ENCODE measurements around the gene MRPL42.
A peak's percentile ranks its signal among the peaks of the same experiment; 100 is the strongest.
"Not testable (repeated sequence)": the region's sequence is repeated elsewhere in the genome, so short reads cannot be mapped to it uniquely, and the experiment has no call there.

The MRPL42 gene

DNA sequence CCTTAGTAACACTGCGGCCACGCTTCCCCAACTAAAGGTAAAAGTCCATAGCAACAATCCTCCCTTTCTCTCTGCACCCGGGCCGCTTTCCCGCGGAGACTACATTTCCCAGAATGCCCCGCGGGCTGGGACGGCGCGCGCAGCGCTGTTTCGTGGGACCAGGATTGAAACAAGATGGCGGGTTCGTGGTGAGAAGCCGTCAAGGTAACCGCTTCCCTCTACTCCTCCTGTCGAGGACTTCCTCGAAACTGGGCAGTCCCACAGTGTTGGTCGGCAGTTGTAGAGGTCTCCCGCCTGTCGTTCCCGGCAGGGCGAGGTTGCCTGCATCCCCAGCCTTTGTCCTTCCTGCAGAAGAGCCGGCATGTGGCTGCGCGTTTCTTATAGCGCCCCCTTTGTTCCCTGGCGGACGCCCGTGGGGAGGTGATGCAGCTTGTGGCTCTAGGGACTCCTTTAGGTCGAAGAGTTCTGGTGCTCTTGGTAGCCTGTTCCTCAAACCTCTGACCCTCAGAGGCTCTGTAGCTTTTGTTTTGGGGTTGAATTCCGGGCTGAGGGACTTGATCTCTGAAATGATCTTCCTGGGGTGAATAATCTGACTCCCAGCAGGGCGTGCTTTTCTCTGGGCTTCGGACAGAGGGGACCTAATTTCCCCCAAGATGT, at the start of gene MRPL42:
Gene MRPL42, plus strand, starts transcription at position 164 of the 657 bp plus-strand sequence. CDS start 1,772 bp downstream, outside the sequence.
- peak; percentile 88 for DNase-seq (ENCODE audit: low read depth)

DNA sequence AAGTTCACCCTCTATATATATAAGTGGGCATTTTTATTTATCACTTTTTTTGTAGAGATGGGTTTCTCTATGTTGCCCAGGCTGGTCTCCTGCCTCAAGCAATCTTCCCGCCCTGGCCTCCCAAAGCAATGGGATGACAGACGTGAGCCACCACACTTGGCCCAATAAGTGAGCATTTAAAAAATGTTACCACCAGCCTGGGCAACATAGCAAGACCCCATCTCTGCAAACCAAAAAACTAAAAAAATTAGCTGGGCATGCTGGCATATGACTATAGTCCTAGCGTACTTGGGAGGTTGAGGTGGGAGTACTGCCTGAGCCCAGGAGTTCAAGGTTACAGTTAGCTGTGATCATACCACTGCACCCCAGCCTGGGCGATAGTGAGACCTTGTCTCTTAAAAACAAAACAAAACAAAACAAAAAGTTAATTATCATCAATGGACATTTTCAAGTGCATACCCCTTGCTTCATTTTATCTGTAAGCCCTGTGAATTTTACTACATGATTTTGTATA, 49.3 kb upstream of the MRPL42 start:
- no peak for DNase-seq (ENCODE audit: low read depth)

DNA sequence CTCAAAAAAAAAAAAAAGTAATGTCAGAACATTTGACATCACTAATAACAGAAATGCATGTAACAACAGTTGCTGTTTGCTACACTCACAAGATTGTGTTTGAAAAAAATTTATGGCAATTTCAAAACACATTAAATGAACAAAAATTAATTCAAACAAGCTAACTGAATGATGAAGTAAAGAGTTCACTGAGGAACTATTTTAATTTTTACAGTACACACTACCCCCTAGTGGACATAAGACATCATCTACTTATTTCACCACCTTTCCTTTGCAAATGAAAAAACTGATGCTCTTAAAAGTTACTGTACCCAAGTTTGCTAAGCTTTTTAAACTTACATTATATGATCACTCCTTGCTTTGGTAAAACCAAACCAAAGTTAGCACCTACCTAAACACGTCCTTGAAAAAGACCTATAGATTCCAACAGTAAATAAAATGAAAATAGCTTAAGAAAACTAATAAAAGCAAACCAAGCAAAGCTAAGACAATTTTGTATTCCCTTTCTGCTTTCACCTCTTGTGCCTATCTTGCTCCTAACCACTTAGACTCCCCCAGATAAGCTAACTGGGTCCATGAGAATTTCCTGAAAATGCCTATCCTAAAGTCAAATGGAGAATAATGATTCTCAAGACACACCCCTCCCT, 47.8 kb upstream of the MRPL42 start:
- DNase-seq (ENCODE audit: low read depth), result no peak

DNA sequence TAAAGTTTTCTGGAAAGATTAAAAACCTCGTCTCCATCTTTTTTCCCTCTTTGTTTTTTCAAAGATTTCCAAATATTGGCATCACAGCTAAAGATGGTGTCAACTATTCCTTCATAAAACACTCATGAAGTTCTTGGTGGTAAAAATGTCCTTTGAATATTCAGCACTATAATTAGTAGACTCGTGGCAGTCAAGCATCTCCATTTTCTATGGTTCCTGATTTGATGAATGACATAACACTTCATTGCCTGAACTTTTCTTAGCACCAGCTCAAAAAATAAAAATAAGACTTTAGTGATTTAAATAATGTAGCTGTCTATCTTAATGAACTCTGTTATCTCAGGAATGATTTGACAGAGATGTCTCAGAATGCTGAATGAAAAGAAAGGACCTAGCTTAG, 45.3 kb upstream of the MRPL42 start:
- no peak for DNase-seq (ENCODE audit: low read depth)

DNA sequence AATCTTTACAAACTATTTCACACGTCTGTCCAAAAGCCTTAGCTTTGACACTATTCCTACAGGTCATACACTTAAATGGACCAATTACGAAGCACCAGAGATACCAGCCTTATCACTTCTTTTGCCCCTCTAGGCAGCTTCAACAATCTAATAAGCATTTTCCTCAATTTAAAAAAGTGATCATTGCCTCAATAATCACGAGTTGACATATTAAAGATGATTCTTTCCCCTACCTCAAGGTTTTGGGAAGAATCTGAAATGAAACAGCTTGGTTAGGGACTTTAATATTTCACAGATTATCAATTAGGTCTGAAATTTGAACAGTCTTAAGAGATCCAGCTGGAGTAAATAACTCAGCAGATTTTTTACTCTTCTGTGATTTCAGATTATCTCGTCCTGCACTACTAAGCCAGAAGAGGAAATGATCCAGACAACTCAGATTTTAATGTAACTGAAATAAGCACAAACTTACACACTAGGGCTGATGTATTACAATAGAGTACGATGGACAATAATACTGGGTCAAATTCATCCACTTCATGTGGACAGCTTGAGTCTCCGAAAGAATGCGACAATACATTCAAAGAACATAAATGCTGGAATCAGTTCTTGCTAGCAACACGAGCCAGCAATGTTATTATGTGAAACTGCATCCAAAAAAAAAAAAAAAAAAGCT, 41.4 kb upstream of the MRPL42 start:
- no peak for DNase-seq (ENCODE audit: low read depth)

DNA sequence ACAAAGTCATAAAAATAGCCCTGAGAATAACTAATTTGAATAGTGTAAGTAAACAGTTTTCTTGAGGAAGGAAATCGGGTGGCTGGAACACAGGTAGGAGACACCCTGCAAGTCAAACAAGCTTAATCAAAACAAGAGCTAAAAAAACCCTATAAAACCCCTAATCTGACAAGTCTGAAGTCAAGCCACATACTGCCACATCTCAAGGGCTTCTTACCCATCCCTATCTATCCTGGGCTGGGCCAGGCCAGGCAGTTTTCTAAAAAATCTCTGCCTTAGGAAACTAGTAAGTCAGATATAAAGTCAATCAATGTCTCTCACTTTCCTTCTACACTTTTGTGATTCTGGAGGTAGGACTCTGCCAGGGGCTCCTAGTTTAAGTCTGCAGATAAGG, 40.9 kb upstream of the MRPL42 start:
- DNase-seq (ENCODE audit: low read depth), result no peak

DNA sequence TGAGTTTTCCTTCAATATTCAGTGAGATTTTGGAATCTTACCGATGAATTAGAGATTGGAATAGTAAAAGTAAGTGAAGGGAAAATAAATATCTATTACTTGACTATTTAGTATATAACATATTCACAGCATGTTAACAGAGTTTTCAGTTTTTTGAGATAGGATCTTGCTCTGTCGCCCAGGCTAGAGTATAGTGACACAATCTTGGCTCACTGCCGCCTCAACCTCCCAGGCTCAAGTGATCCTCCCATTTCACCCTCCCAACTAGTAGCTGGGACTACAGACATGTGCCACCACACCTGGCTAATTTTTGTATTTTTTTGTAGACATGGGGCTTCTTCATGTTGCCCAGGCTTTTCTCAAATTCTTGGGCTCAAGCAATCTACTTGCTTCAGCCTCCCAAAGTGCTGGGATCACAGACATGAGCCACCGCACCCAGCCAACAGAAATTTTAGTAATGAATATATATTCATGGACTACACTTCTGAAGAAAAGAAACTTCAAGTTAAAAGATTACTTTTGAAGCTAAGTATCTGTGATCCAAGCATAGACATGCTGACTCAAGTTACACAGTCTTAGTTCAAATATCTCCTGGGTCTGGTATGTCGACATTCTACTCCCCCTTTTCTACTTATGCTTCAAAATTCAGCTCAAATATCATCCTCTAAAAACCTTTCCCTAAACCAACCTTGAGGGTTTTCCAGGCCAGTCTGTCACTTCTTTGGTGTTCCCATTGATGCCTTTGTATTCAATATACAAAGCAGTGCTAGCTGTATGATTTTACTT, 39.3 kb upstream of the MRPL42 start:
- no peak for DNase-seq (ENCODE audit: low read depth)

DNA sequence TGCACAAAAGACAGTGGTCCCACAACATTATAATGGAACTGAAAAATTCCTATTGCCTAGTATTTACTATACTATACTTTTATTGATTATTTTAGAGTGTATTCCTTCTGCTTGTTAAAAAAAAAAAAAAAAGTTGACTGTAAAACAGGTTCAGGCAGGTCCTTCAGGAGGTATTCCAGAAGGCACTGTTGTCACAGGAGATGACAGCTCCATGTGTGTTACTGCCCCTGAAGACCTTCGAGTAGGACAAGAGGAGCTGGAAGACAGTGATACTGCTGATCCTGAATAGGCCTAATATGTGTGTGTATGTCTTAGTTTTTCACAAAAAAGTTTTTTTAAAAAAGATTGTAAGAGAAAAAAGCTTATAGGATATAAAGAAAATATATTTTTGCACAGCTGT, 37.9 kb upstream of the MRPL42 start:
- no peak for DNase-seq (ENCODE audit: low read depth)

DNA sequence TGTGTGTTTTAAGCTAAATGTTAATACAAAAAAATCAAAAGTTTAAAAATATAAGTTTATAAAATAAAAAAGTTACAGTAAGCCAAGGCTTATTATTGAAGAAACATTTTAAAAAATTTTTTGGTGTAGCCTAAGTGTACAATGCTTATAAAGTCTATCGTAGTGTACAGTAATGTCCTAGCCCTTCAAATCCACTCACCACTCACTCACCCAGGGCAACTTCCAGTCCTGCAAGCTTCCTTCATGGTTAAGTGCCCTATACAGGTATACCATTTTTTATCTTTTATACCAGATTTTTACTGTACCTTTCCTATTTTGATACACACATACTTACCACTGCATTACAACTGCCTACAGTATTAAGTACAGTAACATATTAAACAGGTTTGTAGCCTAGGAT, 37.5 kb upstream of the MRPL42 start:
- DNase-seq (ENCODE audit: low read depth), result no peak

DNA sequence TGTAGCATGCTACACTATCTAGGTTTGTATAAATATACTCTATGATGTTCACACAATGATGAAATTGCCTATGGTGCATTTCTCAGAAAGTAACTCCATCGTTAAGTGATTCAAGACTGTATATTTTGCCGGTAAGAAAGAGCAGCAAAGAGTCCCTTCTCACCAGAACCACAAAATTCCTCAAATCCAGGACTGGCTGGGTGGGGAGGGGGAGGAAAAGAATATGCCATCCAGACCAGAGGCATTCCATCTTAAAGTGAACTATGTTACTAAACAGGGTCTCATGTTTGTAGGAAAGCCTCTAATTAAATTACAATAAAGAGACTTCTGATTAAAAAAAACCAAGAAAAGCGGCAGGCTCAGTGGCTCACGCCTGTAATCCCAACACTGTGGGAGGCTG, 37.0 kb upstream of the MRPL42 start:
- no peak for DNase-seq (ENCODE audit: low read depth)

DNA sequence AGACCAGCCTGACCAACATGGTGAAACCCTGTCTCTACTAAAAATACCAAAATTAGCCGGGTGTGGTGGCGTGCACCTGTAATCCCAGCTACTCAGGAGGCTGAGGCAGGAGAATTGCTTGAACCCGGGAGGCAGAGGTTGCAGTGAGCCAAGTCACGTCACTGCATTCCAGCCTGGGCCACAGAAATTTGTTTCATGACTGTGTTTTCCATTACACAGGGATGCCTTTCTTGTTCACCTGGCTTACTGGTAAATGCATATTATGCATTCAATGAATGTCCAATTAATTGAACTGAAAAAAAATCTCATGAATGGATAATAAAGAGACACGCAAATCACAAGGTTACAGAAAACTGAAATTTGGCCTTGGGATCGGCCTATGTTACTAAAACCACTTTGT, 35.3 kb upstream of the MRPL42 start:
- DNase-seq (ENCODE audit: low read depth), result not testable (repeated sequence)

DNA sequence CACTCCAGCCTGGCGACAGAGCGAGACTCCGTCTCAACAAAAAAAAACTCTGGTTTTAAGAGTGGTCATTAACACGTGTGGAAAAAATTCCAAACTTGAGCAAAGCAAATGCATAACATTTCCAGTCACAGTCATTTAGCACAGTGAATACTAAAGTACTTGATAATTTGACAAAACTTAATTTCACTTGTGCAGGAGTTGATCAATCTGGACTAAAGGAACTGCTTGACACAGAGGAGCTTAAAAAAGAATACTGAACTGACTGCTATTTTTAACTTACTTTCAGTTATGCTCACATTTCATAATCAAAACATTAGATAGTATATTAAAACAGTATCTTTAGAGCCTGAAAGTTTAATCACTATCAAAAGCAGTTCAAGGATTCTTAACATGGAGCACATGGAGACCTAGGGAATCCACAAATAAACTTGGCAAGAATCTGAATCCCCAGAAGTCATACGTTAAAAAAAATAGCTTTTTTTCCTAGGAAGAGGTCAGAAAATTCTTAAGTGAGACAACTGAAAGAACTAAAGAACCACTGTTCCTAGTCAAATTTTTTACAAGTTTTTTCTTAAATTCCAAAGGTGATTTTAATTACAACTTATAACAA, 33.0 kb upstream of the MRPL42 start:
- DNase-seq (ENCODE audit: low read depth), result no peak

DNA sequence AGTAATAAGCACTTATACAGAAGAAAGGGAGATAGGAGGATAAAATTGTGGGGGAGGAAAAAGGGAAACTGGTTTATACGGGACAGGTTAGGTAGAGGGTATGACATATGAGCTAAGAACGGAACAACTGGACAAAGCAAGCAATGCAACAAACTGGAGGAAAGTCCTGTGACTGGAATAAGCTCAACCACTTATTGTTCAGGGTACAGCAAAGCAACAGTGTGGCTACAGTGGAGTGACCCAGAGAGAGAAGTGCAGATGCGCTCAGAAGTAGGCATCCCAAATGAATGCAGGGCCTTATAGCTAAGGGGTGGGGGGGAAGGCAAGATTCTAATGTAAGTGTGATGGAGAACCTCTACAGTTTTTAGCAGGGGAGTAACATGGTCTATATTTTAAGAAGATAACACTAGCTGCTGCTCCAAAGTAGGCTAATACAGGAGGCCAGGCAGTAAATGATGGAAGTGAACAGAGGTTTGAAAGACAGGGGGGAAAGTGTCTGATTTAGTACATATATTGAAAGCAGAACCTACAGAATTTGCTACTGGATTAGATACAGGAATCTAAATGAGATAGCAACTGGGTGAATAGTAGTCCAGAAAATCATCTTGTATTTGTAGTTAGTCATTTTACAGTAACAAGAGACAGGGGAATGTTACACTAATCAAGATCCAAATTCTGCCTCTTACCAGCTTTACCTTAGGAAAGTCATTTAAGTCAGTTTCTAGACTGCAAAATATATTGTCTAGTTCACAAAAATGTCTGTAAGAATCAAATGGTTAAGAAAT, 28.9 kb upstream of the MRPL42 start:
- DNase-seq (ENCODE audit: low read depth), result no peak

DNA sequence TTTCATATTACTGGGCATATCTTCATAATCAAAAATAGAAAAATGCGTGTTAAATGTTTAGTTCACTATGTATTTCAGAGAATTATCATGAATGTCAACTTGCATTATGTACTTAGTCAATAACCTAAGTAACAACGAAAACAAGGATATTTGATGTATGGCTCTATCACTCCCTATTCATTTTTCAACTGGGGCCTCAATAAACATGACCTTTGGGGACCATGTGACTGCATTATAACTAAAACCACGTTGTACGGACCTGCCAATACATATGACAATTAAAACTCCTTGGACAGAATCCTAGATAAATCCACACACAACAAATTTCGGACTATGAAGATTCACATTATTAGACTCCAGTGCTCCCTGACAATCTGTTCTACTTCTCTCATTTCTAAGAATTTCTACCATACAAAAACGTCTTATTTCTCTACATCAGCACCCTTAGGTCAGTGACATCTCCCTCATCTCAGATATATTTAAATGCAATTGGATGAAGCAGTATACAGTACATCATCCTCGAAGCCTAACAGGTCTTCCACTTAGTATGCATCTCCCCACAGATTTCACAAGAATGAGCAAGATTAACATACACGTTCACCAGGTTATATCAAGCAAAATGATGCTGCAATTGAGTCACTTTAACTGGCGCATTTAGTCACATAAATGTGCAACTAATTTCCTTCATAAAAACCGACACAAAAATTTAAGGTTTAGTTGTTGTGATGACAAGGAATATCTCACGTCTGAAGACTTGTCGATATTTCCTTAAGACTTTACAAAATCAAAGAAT, 27.1 kb upstream of the MRPL42 start:
- DNase-seq (ENCODE audit: low read depth), result no peak

DNA sequence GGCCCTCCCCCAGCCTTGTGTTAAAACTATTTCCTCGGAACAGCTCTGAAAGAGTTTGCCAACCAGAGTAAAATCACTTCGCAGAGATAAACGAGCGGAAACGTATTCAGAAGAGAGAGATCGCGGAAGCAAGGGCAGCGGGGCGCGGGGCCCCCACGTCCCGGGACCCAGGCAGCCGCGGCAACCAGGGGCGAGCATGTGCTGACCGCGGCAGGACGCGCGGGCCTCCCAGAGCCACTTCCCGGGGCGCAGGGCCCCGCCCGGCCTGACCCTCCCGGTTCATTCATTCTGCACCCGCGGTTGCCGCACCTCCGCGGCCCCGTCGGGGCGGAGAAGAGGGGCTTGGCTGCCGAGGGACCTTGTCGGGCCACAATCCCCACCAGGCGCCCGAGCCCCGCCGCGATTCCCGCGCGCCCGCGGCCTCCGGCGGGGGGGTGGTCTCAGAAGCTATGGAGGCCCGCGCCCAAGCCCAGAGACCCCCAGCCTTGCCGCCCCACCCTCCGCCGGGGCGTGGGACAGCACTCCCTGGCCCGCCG, 26.2 kb upstream of the MRPL42 start:
- DNase-seq (ENCODE audit: low read depth), result peak; percentile 9

DNA sequence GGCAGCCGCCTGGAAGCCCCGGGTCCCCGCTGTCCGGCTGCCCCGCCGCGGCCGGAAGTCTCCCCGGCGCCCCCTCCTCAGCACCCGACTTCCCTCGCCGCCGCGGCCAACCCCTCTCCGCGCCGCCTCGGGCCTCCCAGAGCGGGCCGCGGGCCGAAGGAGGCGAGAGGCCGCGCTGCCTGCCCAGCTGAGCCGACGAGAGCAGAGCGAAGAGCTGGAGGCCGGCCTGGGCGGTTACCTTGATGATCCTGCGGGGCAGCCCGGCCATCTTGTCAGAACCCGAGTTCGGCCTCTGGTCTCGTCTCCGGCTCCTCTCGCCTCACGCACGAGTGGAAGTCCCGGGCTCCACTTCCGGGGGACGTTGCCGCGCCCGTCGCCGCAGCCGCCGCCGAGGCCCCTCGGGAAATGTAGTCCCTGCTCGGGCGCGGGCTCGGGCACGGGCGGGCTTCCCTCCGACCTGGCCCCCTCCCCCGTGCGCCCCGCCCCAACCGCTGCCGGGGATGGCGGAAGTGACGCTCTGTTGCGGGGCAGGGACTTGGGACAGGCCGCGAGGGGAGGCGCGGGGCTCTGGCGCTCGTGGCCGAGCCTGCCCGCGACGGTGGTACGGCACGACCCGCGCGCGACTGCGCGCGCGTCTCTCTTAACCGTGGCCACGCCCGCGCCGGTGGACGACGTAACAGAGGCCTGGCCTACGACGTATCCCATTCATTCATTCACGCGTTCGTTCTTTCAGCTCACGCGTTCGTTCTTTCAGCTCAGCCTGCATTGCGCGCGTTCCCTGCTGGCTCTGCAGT, 25.5 kb upstream of the MRPL42 start, which contains the start of gene UBE2N:
Gene UBE2N, minus strand, starts transcription at position 331 of the 794 bp plus-strand sequence. Its CDS starts 63 bp downstream, at position 268.
- peak; percentile 90 for DNase-seq (ENCODE audit: low read depth)

DNA sequence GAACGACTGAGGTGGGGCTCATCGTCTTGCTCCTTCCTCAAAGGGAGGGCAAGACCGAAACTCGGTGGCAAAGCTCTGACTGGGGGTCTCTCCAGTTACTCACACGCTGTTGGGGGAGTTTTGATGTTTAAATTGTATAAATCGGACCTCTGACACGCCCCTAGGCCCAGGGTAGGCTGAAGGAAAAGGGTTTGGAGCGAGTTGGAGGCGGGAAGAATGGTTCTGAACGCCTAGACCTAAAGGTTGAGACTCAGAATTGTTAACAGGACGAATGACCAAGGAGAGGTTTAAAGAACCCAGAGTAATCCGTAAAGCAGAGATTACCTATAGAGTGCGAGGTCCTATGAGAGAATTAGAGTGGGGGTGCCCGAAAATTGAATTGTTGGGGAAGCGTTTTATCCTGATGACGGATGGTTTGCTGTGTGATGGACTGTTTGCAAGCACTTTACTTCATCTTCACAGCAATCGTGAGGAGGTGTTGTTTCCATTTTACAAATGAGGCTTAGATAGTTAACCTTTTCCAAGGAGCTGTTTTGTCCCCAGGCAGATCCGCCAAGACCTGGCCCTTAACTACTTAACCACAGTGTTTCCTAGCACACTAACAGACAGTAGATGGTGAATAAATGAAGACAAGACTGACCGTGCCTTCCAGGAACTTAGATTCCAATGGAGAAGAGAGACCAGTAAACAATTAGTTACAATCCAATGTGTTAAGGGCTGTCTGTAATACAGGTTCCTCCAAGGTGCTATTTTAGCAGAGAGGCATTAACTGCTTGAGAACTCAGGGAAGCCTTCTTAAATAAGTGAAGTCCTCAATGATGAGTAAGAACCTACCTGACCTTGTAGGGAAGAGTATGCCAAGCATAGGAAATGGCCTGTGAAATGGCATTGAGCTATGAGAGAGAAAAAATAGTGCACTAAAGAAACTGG, 24.6 kb upstream of the MRPL42 start:
- DNase-seq (ENCODE audit: low read depth), result no peak

DNA sequence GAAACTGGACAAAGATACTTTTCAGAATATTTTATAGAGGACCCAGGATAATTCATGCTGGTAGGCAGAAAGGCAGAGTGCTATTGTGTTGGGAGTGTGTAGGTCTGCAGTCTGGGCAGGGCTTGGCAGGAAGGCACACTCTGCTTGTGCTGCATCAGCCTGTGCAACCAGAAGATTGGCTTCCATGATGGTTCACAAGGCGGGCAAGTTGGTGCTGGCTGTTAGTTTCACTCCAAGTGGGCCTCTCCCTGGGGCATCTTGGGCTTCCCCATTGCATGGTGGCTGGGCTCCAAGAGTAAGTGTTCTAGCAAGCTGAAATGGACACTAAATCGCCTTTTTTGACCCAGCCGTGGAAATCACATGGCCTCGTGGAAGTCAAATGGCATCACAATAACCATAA, 23.7 kb upstream of the MRPL42 start:
- no peak for DNase-seq (ENCODE audit: low read depth)

Measured in stimulated activated CD8-positive, alpha-beta memory T cell treated with anti-CD3 and anti-CD28 coated beads, Interleukin-12 subunit alpha, Interleukin-12 subunit beta, amount 100 ng/mL, for 1 hour (primary cell).